ENCODE results near the gene HEBP1.

The HEBP1 gene

GRCh38 chr12:12999959-13000615 lies at the start of gene HEBP1:
Gene HEBP1 (minus strand): TSS chr12:13000265. CDS start chr12:13000114, 151 bp downstream.
- TF ChIP-seq GATA2 (IDR thresholded peaks at IDR 0.05; ENCODE audit: low read depth, low read length) (no peak), GATA3 (IDR thresholded peaks at IDR 0.05; ENCODE audit: low read depth, low read length) (no peak)

GRCh38 chr12:13049816-13050215 lies 49.8 kb upstream of the HEBP1 start:
- TF ChIP-seq GATA3 (IDR thresholded peaks at IDR 0.05; ENCODE audit: low read depth, low read length) (no peak), GATA2 (IDR thresholded peaks at IDR 0.05; ENCODE audit: low read depth, low read length) (no peak)

GRCh38 chr12:13046964-13047363 lies 46.9 kb upstream of the HEBP1 start:
- TF ChIP-seq GATA3 (IDR thresholded peaks at IDR 0.05; ENCODE audit: low read depth, low read length) = no peak

- no peak for TF ChIP-seq GATA2 (IDR thresholded peaks at IDR 0.05; ENCODE audit: low read depth, low read length)
- no peak for TF ChIP-seq GATA3 (IDR thresholded peaks at IDR 0.05; ENCODE audit: low read depth, low read length)
Observed at GRCh38 chr12:13045816-13046215, 45.8 kb upstream of the HEBP1 start.

- TF ChIP-seq GATA3 (IDR thresholded peaks at IDR 0.05; ENCODE audit: low read depth, low read length) (no peak), GATA2 (IDR thresholded peaks at IDR 0.05; ENCODE audit: low read depth, low read length) (no peak)
Observed at GRCh38 chr12:13044906-13045299, 44.8 kb upstream of the HEBP1 start.

- TF ChIP-seq GATA2 (IDR thresholded peaks at IDR 0.05; ENCODE audit: low read depth, low read length) = no peak
- no peak for TF ChIP-seq GATA3 (IDR thresholded peaks at IDR 0.05; ENCODE audit: low read depth, low read length)
Observed at GRCh38 chr12:13044002-13044905, 44.2 kb upstream of the HEBP1 start, which contains the start of gene FAM234B. Gene FAM234B (plus strand): TSS chr12:13044381. CDS start chr12:13044404, 23 bp downstream.

- TF ChIP-seq GATA3 (IDR thresholded peaks at IDR 0.05; ENCODE audit: low read depth, low read length) = no peak
- TF ChIP-seq GATA2 (IDR thresholded peaks at IDR 0.05; ENCODE audit: low read depth, low read length) = no peak
Observed at GRCh38 chr12:13042666-13043230, 42.7 kb upstream of the HEBP1 start.

- TF ChIP-seq GATA2 (IDR thresholded peaks at IDR 0.05; ENCODE audit: low read depth, low read length) (no peak), GATA3 (IDR thresholded peaks at IDR 0.05; ENCODE audit: low read depth, low read length) (no peak)
Observed at GRCh38 chr12:13041224-13041623, 41.2 kb upstream of the HEBP1 start.

GRCh38 chr12:13039328-13039956 lies 39.4 kb upstream of the HEBP1 start:
- TF ChIP-seq GATA2 (IDR thresholded peaks at IDR 0.05; ENCODE audit: low read depth, low read length) (no peak), GATA3 (IDR thresholded peaks at IDR 0.05; ENCODE audit: low read depth, low read length) (no peak)

- TF ChIP-seq GATA2 (IDR thresholded peaks at IDR 0.05; ENCODE audit: low read depth, low read length) (no peak), GATA3 (IDR thresholded peaks at IDR 0.05; ENCODE audit: low read depth, low read length) (no peak)
Observed at GRCh38 chr12:13038491-13039161, 38.6 kb upstream of the HEBP1 start.

- TF ChIP-seq GATA3 (IDR thresholded peaks at IDR 0.05; ENCODE audit: low read depth, low read length) = no peak
- TF ChIP-seq GATA2 (IDR thresholded peaks at IDR 0.05; ENCODE audit: low read depth, low read length) = no peak
Observed at GRCh38 chr12:13036881-13037280, 36.8 kb upstream of the HEBP1 start.

- TF ChIP-seq GATA3 (IDR thresholded peaks at IDR 0.05; ENCODE audit: low read depth, low read length) (no peak), GATA2 (IDR thresholded peaks at IDR 0.05; ENCODE audit: low read depth, low read length) (no peak)
Observed at GRCh38 chr12:13033476-13033875, 33.4 kb upstream of the HEBP1 start.

GRCh38 chr12:13032164-13032563 lies 32.1 kb upstream of the HEBP1 start:
- TF ChIP-seq GATA2 (IDR thresholded peaks at IDR 0.05; ENCODE audit: low read depth, low read length) = no peak
- no peak for TF ChIP-seq GATA3 (IDR thresholded peaks at IDR 0.05; ENCODE audit: low read depth, low read length)

Measured in SH-SY5Y (cell line).